GM21360 (cell line): Measurements from ENCODE around the gene DDIAS.
"Not testable (repeated sequence)": the region's sequence is repeated elsewhere in the genome, so short reads cannot be mapped to it uniquely, and the experiment has no call there.

ENCODE experiments used
- ATAC-seq: cut with Tn5 transposase; IDR thresholded peaks from one replicate; pipeline ENCODE4 v1.9.1; 2021; ENCODE audit warnings: mild to moderate bottlenecking, moderate library complexity; ENCODE audit not compliant: unreplicated experiment

DDIAS gene

GRCh38 chr11:82962021-82962420, 60.5 kb downstream of the DDIAS start:
- not testable (repeated sequence) for ATAC-seq

- no peak for ATAC-seq
Observed at GRCh38 chr11:82967381-82967780, 65.8 kb downstream of the DDIAS start.

GRCh38 chr11:82969811-82970210, 68.3 kb downstream of the DDIAS start:
- peak; percentile 96 for ATAC-seq

- ATAC-seq = not testable (repeated sequence)
Observed at GRCh38 chr11:82970507-82971083, 69.1 kb downstream of the DDIAS start.

- not testable (repeated sequence) for ATAC-seq
Observed at GRCh38 chr11:82971519-82971946, 70.0 kb downstream of the DDIAS start.

GRCh38 chr11:82972103-82972502, 70.6 kb downstream of the DDIAS start:
- ATAC-seq = no peak

- ATAC-seq = no peak
Observed at GRCh38 chr11:82974135-82974534, 72.6 kb downstream of the DDIAS start.

GRCh38 chr11:82974851-82975250, 73.3 kb downstream of the DDIAS start:
- ATAC-seq = no peak

GRCh38 chr11:82975882-82976281, 74.3 kb downstream of the DDIAS start:
- no peak for ATAC-seq

GRCh38 chr11:82976786-82977185, 75.2 kb downstream of the DDIAS start:
- no peak for ATAC-seq

GRCh38 chr11:82978422-82979099, 77.0 kb downstream of the DDIAS start:
- ATAC-seq = peak; percentile 43

GRCh38 chr11:82979824-82980223, 78.3 kb downstream of the DDIAS start:
- no peak for ATAC-seq

- ATAC-seq = no peak
Observed at GRCh38 chr11:82980292-82980691, 78.8 kb downstream of the DDIAS start.

GRCh38 chr11:82980947-82981346, 79.4 kb downstream of the DDIAS start:
- no peak for ATAC-seq

GRCh38 chr11:82981852-82982251, 80.3 kb downstream of the DDIAS start:
- no peak for ATAC-seq
